ENCODE data around the gene ADSS1.

Gene ADSS1

DNA sequence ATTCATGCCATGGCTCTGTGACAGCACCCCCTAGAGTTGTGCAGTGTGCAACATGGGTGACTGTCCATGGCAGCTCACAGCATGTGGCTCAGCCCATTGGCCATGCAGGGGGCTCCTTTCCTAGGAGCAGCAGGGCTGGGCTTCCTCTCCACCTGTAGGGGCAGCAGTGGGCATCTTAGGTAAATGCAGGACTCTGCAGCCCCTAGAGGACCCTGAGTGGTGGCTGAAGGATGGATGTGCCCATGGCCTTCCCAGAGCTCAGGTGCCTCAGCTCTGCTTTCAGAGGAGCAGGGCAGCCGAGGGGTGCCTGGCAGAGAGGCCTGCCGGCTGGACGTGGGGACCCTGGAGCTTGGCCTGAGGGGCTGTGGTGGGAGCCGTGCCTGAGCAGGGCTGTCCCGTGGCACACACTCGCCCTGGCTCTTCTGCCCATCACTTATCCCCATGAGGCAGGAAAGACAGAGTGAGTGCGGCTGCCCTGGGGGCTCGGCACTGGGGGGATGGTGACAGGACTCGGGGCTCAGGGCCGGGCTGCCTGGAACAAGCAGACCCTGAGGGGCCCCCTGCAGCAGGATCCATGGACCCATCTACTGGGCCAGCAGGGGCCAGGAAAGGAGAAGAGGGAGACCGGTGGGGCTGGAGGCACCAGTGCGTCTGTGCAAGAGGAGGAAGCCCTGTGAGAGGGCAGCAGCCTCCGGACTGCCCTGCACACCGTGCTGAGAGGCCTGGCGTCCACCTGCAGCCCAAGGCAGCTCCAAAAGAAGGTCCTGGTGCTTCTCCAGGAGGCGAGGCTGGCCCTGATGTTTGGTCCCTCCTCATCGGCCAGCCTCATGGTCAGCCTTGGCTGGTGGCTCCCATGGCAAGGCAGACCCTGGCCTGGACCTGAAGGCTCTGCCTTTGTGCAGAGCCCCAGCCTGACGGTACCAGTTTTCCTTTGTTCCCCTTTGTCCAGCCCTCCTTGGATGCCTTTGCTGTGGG is 7.6 kb downstream of the ADSS1 start:
- DNase-seq: no peak
- Histone ChIP-seq H3K36me3 (replicated peaks) (no peaks in the 10 kb centered on the region), H3K27ac (no peak overlapping the region), H3K27me3 (replicated peaks) (no peaks in the 10 kb centered on the region), H3K4me3 (ENCODE audit: low read depth, low read length) (no peak overlapping the region)
- in situ Hi-C loops (cut with HindIII; ENCODE audit: low pct_ligation_motif_present, low sequenced_read_pairs): no loop called here
- TF ChIP-seq, protein P1, sequence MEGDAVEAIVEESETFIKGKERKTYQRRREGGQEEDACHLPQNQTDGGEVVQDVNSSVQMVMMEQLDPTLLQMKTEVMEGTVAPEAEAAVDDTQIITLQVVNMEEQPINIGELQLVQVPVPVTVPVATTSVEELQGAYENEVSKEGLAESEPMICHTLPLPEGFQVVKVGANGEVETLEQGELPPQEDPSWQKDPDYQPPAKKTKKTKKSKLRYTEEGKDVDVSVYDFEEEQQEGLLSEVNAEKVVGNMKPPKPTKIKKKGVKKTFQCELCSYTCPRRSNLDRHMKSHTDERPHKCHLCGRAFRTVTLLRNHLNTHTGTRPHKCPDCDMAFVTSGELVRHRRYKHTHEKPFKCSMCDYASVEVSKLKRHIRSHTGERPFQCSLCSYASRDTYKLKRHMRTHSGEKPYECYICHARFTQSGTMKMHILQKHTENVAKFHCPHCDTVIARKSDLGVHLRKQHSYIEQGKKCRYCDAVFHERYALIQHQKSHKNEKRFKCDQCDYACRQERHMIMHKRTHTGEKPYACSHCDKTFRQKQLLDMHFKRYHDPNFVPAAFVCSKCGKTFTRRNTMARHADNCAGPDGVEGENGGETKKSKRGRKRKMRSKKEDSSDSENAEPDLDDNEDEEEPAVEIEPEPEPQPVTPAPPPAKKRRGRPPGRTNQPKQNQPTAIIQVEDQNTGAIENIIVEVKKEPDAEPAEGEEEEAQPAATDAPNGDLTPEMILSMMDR (IDR thresholded peaks at IDR 0.05; ENCODE audit: low read depth, low read length, missing control alignments): peak; percentile 70

DNA sequence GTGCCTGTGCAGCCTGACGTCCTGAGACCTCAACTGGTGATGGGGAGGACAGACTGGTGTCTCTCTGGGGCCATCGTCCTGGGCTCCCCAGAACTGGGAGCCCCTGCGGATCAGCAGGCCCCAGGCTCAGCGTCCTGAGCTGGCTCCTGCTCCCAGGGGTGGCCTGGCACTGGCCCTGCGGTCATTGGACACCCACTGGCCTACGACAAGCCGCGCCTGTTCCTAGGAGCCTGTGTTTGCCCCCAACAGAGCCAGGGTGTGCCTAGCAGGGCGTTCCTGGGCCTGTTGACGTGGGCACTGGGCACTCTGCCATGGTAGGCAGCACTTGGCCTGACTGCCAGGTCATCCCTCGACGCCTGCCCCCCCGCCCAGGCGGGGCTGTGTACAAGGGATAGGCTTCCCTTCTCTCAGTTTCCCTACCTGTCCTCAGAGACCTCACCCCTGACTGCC is 8.4 kb downstream of the ADSS1 start:
- Histone ChIP-seq H3K27me3 (replicated peaks) (no peaks in the 10 kb centered on the region), H3K4me3 (ENCODE audit: low read depth, low read length) (no peak overlapping the region), H3K27ac (no peak overlapping the region), H3K36me3 (replicated peaks) (no peaks in the 10 kb centered on the region)
- TF ChIP-seq, protein P1 (IDR thresholded peaks at IDR 0.05; ENCODE audit: low read depth, low read length, missing control alignments): no peak
- DNase-seq: no peak
- in situ Hi-C loops (cut with HindIII; ENCODE audit: low pct_ligation_motif_present, low sequenced_read_pairs): no loop called here

DNA sequence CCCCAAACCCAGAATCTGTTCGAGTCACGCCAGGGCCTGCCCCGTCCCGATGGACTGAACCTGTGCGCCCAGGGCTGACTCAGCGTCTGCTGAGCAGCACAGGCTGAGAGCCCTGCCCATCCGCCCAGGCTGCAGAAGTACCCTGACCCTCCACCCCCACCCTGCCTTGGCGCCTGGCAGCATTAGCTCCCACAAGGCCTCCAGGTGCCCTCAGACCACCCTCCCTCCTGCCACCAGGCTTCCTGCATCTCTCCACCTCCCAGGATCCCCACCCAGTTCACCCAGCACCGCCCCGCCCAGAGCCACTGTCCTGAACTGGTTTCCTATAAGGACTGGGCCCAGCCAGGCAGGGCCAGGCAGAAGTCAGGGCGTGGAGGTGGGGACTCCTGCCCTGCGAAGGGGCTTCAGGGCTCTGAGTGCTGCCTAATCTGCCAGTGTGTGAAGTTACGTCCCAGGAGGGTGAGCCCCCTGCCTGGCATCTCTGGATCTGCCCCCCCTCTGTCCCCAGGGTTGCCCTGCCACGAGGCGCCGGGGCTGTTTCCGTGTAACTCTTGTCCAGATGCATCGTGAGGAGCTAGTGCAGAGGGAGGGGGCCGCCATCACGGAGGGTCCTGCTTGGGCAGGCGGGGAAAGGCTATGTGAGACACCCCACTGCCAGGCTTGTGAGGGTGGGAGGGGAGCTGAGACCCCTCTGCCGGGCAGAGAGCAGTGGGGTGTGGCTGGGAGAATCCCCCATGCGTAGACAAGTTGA is 9.1 kb downstream of the ADSS1 start:
- Histone ChIP-seq H3K27me3 (replicated peaks) (no peaks in the 10 kb centered on the region), H3K36me3 (replicated peaks) (no peaks in the 10 kb centered on the region), H3K4me3 (ENCODE audit: low read depth, low read length) (no peak overlapping the region), H3K27ac (no peak overlapping the region)
- DNase-seq: no peak
- in situ Hi-C loops (cut with HindIII; ENCODE audit: low pct_ligation_motif_present, low sequenced_read_pairs): no loop called here
- TF ChIP-seq, protein P1 (IDR thresholded peaks at IDR 0.05; ENCODE audit: low read depth, low read length, missing control alignments): no peak

DNA sequence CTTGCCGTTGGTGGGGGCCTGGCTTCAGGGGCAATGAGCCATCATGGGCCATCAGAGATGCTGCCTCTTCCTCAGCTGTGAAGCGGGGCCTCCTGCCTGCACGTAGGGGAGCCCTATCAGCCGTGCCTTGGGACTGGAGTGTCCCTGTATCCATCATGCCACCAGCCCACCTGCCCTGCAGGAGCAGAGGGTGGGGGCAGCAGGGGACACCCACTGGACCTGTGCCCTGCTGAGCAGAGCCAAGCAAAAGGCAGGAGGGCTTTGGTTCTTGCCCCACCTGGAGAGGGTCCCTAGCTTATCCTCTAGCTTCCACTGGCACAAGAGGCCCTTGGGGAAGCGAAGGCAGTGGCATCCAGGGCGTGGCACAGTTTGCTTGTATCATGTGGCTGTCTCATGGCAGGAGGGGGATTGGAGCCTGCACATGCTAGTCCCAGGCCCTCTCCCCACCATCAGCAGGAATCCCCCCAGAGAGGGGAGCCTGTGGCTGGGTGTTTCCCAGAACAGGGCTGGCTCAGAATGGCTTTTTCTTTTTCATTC is 10.1 kb downstream of the ADSS1 start:
- in situ Hi-C loops (cut with HindIII; ENCODE audit: low pct_ligation_motif_present, low sequenced_read_pairs): no loop called here
- Histone ChIP-seq H3K27me3 (replicated peaks) (no peaks in the 10 kb centered on the region), H3K36me3 (replicated peaks) (no peaks in the 10 kb centered on the region), H3K27ac (no peak overlapping the region), H3K4me3 (ENCODE audit: low read depth, low read length) (no peak overlapping the region)
- TF ChIP-seq, protein P1 (IDR thresholded peaks at IDR 0.05; ENCODE audit: low read depth, low read length, missing control alignments): no peak
- no peak for DNase-seq

DNA sequence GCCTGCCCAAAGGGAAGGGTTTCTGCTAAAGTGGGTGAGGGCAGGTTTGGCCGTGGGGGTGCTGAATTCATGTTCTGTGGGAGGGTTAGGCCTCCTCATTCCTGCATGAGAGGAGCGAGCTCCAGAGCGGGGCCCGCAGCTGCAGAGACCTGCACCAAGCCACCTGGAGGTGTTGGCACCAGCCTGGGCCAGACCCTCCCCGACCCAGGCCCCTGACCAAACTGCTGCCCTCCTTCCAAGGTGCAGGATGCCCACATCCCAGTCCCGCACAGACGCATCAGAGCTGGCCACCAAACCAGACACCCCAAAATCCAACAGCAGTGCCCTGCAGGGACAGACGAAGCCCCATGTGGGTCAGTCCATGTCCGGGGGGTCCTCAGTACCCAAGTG is 10.6 kb downstream of the ADSS1 start:
- Histone ChIP-seq H3K36me3 (replicated peaks) (no peaks in the 10 kb centered on the region), H3K27ac (no peak overlapping the region), H3K4me3 (ENCODE audit: low read depth, low read length) (no peak overlapping the region), H3K27me3 (replicated peaks) (no peaks in the 10 kb centered on the region)
- TF ChIP-seq, protein P1 (IDR thresholded peaks at IDR 0.05; ENCODE audit: low read depth, low read length, missing control alignments): no peak
- no peak for DNase-seq
- in situ Hi-C loops (cut with HindIII; ENCODE audit: low pct_ligation_motif_present, low sequenced_read_pairs): no loop called here
